RWPE2 (cell line): ENCODE measurements around the gene ZFP64.

Experiments used
- ATAC-seq: fragments of 200-7000 bp; cut with Tn5 transposase; 3 replicates; pipeline ENCODE4 v1.9.1; 2021; ENCODE audit warnings: low read depth
- DNase-seq: peaks from one replicate; pipeline ENCODE4 v3.0.0-alpha.2; 2020; ENCODE audit warnings: low spot score
- H3K27ac ChIP-seq: fragments of 450-650 bp; 2 replicates; pipeline ENCODE4 v1.5.1; 2017; ENCODE audit warnings: mild to moderate bottlenecking; ENCODE audit not compliant: poor library complexity, severe bottlenecking
- H3K27me3 ChIP-seq: fragments of 250-450 bp; sonication (Bioruptor Pico); 2 replicates; pipeline ENCODE4 v1.5.1; 2021; ENCODE audit warnings: mild to moderate bottlenecking, moderate library complexity; ENCODE audit not compliant: insufficient read depth, poor library complexity, severe bottlenecking
- H3K36me3 ChIP-seq: fragments of 250-450 bp; sonication (Bioruptor Pico); 2 replicates; pipeline ENCODE4 v1.5.1; 2020; ENCODE audit warnings: low read depth, mild to moderate bottlenecking, moderate library complexity
- H3K4me1 ChIP-seq: fragments of 250-450 bp; sonication (Bioruptor Pico); 2 replicates; pipeline ENCODE4 v1.5.1; 2021; ENCODE audit warnings: mild to moderate bottlenecking, moderate library complexity; ENCODE audit not compliant: insufficient read depth, poor library complexity, severe bottlenecking
- H3K4me3 ChIP-seq: fragments of 250-450 bp; sonication (Bioruptor Pico); 2 replicates; pipeline ENCODE4 v1.5.1; 2021; ENCODE audit warnings: mild to moderate bottlenecking, moderate library complexity; ENCODE audit not compliant: severe bottlenecking
- H3K9me3 ChIP-seq: fragments of 250-450 bp; sonication (Bioruptor Pico); 2 replicates; pipeline ENCODE4 v1.5.1; 2021; ENCODE audit warnings: mild to moderate bottlenecking, moderate library complexity; ENCODE audit not compliant: severe bottlenecking
- CTCF ChIP-seq: fragments of 450-650 bp; IDR thresholded peaks from one replicate; pipeline ENCODE4 v1.5.1; 2017; ENCODE audit warnings: mild to moderate bottlenecking, moderate library complexity; ENCODE audit not compliant: poor library complexity, severe bottlenecking

The ZFP64 gene

DNA sequence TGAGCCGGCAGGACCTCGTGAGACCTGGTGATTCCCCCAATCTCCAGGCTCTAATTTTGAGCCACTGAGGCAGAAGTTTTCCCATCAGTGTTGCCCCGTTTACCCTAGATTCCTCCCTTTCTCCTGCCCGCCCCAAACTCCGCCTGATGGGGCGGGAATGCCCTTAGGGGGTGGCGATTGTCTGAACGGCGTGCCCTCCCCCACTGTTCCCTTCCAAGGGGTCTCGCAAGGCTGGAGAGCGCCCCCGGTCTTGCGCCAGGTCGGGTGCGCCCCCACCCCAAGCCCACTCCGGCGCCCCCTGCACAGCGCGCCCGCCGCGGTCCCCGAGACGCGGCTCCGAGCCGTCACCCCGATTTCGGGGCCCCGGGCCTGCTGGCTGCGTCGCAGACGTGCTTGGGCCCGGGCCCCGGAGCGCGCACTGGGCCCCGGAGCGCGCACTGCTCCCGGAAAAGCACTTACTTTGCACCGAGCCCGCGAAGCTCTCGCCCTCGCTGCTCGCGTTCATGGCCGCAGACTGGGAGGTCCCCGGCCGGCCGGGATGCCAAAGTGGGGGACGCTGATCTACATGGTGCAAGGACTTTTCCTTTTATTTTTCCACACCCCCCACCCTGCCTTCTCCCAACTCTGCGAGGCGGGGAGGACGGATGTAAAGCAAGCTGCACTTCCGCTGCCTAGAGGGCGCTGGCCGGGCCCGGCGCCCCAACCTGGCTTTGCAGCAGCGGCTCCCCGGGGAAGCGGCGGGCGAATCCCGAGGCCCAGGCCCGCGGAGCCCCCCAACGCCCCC lies at the start of gene ZFP64:
TSS of gene ZFP64 (minus strand) at position 648 of the 784 bp plus-strand sequence. CDS start at position 505, 143 bp downstream.
- ATAC-seq (peak; percentile 79), DNase-seq (peak; percentile 93)
- Histone ChIP-seq H3K27me3 (no peaks in the 10 kb centered on the region), H3K4me3 (peak within 1 kb of the TSS; percentile 81), H3K27ac (peak within 1 kb of the TSS; percentile 70), H3K9me3 (no peaks in the 10 kb centered on the region), H3K4me1 (peaks cover 4% of the 10 kb centered on the region), H3K36me3 (peaks cover 9% of the 10 kb centered on the region)
- peak; percentile 100 for TF ChIP-seq CTCF

DNA sequence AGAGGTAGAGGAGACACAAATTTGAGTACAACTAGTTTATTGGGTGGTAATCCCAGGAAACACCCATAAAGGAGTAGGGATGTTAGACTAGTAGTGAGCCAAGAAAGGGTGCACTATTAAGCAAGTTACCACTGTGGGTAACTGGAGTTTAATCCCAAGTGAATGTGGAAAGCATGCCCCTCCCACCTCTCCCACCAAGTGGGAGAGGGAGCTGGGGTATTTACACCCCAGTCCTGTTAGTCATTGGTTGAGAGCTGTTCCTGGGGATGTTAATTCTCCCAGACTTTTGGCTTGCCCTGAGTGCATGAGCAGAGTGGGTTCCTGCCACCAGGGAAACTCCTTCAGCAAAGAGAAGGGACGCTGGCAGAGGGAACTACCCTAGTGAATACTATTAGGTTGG lies 49.2 kb upstream of the ZFP64 start:
- H3K9me3 ChIP-seq: no peaks in the 10 kb centered on the region
- H3K36me3 ChIP-seq: no peaks in the 10 kb centered on the region
- H3K4me1 ChIP-seq: no peaks in the 10 kb centered on the region
- no peak for TF ChIP-seq CTCF
- DNase-seq (no peak), ATAC-seq (no peak)
- no peak overlapping the region for H3K27ac ChIP-seq
- H3K27me3 ChIP-seq: no peaks in the 10 kb centered on the region
- no peak overlapping the region for H3K4me3 ChIP-seq

GRCh38 chr20:52239102-52239501 lies 47.5 kb upstream of the ZFP64 start:
- no peaks in the 10 kb centered on the region for H3K36me3 ChIP-seq
- no peaks in the 10 kb centered on the region for H3K27me3 ChIP-seq
- no peak overlapping the region for H3K4me3 ChIP-seq
- TF ChIP-seq CTCF: no peak
- ATAC-seq: no peak
- no peak for DNase-seq
- H3K27ac ChIP-seq: no peak overlapping the region
- H3K9me3 ChIP-seq: no peaks in the 10 kb centered on the region
- no peaks in the 10 kb centered on the region for H3K4me1 ChIP-seq

DNA sequence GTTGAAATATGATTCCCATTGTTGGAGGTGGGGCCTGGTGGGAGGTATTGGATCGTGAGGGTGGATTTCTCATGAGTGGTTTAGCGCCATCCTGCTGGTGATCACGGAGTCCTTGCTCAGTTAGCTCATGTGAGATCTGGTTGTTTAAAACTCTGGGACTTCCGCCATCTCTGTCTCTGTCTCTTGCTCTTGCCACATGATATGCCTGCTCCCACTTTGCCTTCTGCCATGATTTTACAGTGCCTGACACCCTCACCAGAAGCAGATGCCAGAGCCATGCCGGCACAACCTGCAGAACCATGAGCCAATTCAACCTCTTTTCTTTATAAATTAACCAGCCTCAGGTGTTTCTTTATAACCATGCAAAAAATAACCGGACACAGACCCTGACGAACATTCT lies 44.7 kb upstream of the ZFP64 start:
- ATAC-seq: no peak
- Histone ChIP-seq H3K4me3 (no peak overlapping the region), H3K27me3 (no peaks in the 10 kb centered on the region), H3K9me3 (no peaks in the 10 kb centered on the region), H3K27ac (no peak overlapping the region), H3K36me3 (no peaks in the 10 kb centered on the region), H3K4me1 (no peaks in the 10 kb centered on the region)
- no peak for TF ChIP-seq CTCF
- no peak for DNase-seq

DNA sequence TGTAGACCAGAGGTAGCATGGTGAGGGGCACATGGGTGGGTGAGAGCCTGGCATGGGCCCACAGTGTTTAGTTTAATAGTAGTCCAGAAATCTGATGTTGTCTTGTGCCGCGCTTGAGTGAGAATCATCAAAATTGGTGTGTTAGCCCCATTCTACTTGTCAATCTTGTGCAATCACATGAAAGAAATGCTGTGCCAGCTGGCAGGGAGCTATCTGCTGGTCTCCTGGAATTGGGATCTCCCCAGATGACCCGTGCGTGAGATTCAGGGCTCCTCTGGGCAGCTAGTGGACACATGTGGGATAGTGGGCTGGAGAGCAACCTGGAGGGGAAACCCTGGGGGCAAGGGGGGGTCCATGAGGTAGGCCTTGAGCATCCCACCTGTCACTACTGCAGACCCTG lies 43.5 kb upstream of the ZFP64 start:
- DNase-seq (no peak), ATAC-seq (no peak)
- Histone ChIP-seq H3K4me1 (no peaks in the 10 kb centered on the region), H3K36me3 (no peaks in the 10 kb centered on the region), H3K9me3 (no peaks in the 10 kb centered on the region), H3K4me3 (no peak overlapping the region), H3K27ac (no peak overlapping the region), H3K27me3 (no peaks in the 10 kb centered on the region)
- no peak for TF ChIP-seq CTCF
